Measurements from ENCODE around the gene FAM227B.
"Not testable (repeated sequence)": the region's sequence is repeated elsewhere in the genome, so short reads cannot be mapped to it uniquely, and the experiment has no call there.

FAM227B gene

DNA sequence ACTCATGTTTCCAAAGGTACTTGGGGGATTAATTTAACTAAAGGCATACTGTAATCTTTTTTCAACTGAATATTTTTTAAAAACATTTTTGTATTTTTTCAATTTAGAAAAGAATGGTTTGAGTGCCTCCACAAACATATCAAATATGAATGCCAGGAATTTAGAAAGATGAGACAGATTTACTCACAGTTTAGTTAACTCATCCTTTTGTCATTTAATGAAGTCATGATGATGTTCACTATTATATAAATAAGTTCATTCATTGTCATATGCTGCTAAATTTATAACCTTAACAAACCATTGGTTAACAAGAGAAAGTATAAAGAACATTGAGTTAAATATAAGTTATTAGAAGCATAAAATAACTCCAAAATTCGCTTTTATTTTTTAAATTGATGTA, 147.6 kb downstream of the FAM227B start:
- no peak for FAIRE-seq
- DNase-seq (ENCODE audit: insufficient read length) = no peak
- TF ChIP-seq POLR2AphosphoS5 (IDR thresholded peaks at IDR 0.05; ENCODE audit: low read depth, low read length) (no peak), TAF1 (IDR thresholded peaks at IDR 0.05; ENCODE audit: borderline replicate concordance, low read depth, low read length) (no peak), POLR2A (IDR thresholded peaks at IDR 0.05; ENCODE audit: low read depth, low read length) (no peak)

DNA sequence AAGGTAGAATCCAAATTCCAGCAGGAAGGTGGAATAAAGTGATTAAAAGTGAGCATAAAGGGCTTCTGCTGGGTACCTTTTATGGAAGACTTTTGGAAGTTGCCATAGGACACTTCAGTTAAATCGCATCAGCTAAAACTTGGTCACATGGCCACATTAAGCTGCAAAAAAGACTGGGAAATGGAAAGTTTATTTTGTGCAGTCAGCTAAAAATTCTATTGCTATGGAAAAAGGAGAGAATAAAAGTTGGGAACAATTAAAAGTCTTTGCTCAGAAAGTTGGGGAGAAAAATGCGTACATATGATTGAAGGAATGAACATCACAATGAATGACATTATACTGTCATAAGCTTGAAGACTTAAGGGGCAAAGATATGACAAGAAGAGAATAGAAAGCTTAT, 148.3 kb downstream of the FAM227B start:
- DNase-seq (ENCODE audit: insufficient read length) (no peak), FAIRE-seq (no peak)
- no peak for TF ChIP-seq TAF1 (IDR thresholded peaks at IDR 0.05; ENCODE audit: borderline replicate concordance, low read depth, low read length)
- TF ChIP-seq POLR2A (IDR thresholded peaks at IDR 0.05; ENCODE audit: low read depth, low read length) = no peak
- no peak for TF ChIP-seq POLR2AphosphoS5 (IDR thresholded peaks at IDR 0.05; ENCODE audit: low read depth, low read length)

DNA sequence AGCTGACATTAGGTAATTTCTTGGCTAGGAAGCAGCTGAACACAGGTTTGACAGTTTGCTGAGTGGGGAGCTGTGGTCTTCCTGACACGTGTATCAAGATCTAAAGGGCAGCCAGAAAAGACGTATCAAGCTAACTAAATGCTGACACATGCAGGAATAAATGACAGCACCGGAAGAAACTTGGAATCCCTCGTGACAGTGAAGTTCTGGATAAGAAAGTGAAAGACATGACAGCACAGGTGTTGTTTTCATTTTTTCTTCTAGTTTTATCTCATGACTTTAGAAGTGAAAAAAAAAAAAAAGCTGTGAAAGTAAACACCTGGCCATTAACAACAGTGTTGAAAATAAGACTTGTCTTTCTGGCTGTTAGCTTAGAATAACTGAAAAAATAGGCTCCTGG, 148.9 kb downstream of the FAM227B start:
- FAIRE-seq (no peak), DNase-seq (ENCODE audit: insufficient read length) (no peak)
- no peak for TF ChIP-seq TAF1 (IDR thresholded peaks at IDR 0.05; ENCODE audit: borderline replicate concordance, low read depth, low read length)
- no peak for TF ChIP-seq POLR2A (IDR thresholded peaks at IDR 0.05; ENCODE audit: low read depth, low read length)
- no peak for TF ChIP-seq POLR2AphosphoS5 (IDR thresholded peaks at IDR 0.05; ENCODE audit: low read depth, low read length)

DNA sequence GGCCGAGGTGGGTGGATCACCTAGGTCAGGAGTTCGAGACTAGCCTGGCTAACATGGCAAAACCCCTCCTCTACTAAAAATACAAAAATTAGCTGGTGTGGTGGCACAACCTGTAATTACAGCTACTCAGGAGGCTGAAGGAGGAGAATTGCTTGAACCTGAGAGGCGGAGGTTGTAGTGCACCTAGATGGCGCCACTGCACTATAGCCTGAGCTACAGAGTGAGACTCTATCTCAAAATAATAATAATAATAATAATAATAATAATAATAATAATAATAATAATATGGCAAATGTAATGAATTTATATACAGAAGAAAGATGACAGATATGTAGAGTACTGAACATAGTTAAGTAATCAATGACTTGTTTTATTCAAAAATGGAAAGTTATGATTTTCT, 149.4 kb downstream of the FAM227B start:
- FAIRE-seq; DNase-seq (ENCODE audit: insufficient read length): not testable (repeated sequence)

DNA sequence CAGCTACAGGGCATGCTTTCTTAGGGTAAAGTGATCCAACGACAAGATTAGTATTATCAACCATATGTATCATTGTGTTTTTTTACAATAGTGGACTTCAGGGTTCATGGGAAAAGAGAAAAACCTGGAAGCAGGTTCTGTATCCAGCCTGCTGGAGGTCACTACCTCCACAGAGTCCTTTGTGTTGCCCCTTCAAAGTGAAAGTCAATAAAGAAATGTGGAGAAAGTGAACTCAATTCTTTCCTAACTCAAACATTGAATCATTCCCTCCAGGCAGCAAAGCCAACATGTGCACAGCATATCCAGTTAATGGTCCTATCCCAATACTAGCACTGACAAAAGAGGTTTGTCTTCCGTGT, 152.2 kb downstream of the FAM227B start:
- no peak for TF ChIP-seq POLR2AphosphoS5 (IDR thresholded peaks at IDR 0.05; ENCODE audit: low read depth, low read length)
- TF ChIP-seq POLR2A (IDR thresholded peaks at IDR 0.05; ENCODE audit: low read depth, low read length) = no peak
- TF ChIP-seq TAF1 (IDR thresholded peaks at IDR 0.05; ENCODE audit: borderline replicate concordance, low read depth, low read length) = no peak
- FAIRE-seq = no peak
- DNase-seq (ENCODE audit: insufficient read length) = no peak

DNA sequence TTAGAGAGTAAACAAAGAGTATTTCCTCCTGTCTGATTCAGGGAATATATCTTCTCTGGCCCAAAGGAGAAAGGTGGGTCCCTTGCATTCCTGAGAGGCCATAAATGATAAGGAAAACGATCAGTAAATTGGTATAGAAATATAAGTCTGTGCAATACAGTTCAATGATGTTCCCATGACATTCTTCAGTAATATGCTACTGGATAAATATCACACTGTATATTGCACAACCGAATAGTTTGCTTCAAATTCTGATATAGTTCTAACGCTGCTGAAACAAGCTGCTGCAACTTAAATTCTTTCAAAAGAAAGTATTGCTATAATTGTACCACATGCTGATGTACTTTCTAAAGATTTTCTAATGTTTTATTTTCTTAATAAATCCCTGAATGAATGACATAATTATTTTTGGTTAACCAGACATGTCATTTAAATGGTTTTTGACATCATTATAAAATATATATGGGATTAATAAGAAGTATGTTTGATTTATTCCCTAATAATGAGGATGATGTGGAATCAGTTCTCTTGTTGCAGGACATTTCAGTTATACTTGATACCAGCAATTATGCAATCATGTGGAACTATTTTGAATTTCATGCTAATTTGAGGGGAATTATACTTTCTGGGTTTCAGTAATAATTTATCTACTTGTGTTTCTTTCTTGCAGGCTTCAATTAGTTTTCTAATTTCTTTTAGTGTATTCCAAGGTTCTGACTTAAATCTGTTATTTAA, 152.7 kb downstream of the FAM227B start:
- DNase-seq (ENCODE audit: insufficient read length) (no peak), FAIRE-seq (no peak)

DNA sequence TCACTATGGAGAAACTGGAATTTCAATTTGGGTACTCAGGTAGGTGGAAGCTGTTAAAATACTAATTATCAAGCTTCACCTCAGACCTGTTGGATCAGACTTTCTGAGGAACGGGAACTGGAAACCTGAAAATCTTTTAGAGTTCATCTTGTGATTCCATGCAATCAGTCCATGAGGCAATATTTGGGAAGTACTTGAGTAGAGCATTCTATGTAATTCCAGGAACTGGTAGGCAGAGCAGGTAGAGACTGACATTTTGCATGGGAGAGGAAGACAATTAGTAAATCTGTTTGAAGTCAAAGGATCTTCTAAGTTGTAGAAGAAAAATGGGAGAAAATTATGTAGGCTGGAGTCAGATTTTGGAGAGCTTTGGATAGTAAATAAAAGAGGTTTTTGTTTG, 154.5 kb downstream of the FAM227B start:
- TF ChIP-seq POLR2AphosphoS5 (IDR thresholded peaks at IDR 0.05; ENCODE audit: low read depth, low read length) (no peak), POLR2A (IDR thresholded peaks at IDR 0.05; ENCODE audit: low read depth, low read length) (no peak), TAF1 (IDR thresholded peaks at IDR 0.05; ENCODE audit: borderline replicate concordance, low read depth, low read length) (no peak)
- DNase-seq (ENCODE audit: insufficient read length) (no peak), FAIRE-seq (no peak)

More for the DNA sequence above, 152.7 kb downstream of the FAM227B start:
- TF ChIP-seq TAF1 (IDR thresholded peaks at IDR 0.05; ENCODE audit: borderline replicate concordance, low read depth, low read length) (no peak), POLR2AphosphoS5 (IDR thresholded peaks at IDR 0.05; ENCODE audit: low read depth, low read length) (no peak), POLR2A (IDR thresholded peaks at IDR 0.05; ENCODE audit: low read depth, low read length) (no peak)

DNA sequence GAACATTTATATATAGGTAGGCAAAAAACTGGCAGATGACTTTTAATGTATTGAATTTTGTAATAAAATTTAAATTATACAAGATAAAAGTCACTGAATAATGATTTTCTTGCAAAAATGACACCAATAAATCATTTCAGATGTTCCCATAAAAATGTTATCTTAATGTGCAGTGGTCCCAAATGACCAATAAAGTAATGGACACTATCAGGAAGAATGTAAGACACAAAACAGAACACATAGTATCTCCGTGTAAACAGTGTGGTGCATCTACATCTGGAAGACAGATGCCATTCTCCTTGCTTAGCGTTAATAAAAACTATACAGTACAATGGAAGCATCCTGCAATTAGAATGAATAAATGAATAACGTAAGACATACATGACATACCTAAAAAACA, 156.1 kb downstream of the FAM227B start:
- TF ChIP-seq POLR2A (IDR thresholded peaks at IDR 0.05; ENCODE audit: low read depth, low read length) (no peak), TAF1 (IDR thresholded peaks at IDR 0.05; ENCODE audit: borderline replicate concordance, low read depth, low read length) (no peak), POLR2AphosphoS5 (IDR thresholded peaks at IDR 0.05; ENCODE audit: low read depth, low read length) (no peak)
- FAIRE-seq (no peak), DNase-seq (ENCODE audit: insufficient read length) (no peak)

DNA sequence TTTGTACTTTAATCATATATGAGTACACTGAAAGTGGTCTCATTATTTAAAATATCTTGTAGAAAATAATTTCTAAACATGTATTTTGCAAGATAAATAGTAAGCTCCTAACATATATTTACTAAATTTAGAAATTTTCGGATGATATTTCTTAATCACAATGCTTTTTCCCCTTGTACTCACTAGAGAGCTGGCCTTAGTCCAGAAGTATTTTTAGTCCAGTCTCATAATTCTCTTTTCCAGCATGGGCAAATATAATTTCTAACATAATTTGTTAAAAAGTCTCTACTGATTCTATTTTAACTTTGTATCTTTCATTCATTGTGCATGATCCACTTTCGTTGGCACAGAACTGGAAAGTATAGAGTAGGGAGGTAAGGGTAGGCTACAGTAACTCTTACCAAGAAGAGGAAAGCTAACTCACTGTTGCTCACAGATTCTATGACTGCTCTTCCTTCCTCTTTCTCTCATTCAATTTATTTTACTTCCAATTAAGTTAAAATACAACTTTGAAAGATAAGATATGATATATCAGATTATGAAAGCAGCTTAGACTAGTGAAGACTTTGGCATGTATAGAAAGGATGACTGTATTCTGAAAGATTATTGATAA, 158.3 kb downstream of the FAM227B start:
- FAIRE-seq (no peak), DNase-seq (ENCODE audit: insufficient read length) (no peak)
- TF ChIP-seq TAF1 (IDR thresholded peaks at IDR 0.05; ENCODE audit: borderline replicate concordance, low read depth, low read length) (no peak), POLR2A (IDR thresholded peaks at IDR 0.05; ENCODE audit: low read depth, low read length) (no peak), POLR2AphosphoS5 (IDR thresholded peaks at IDR 0.05; ENCODE audit: low read depth, low read length) (no peak)

DNA sequence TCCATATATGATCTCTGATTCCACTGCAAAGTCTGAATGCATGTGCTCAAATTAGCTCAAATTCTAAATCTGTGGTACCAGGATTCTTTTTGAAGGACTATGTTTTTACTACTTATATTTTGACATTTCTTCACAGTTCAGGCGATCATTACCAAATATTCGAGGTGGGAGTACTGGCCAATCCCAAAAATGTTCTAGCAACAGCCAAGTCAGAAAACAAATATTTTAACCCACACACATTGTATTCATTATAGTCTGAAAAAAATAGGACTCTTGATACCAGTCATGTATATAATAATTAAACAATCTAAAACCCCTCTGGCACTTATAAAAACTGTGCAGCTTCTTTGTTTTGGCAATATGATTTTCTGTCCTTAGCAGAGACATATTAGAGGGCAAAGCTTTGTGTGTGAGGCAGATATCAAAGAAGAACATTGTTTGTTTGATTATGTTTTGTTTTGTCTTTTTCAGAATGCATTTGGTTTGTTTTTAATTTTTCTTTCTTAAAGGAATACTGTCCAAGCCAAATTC, 160.1 kb downstream of the FAM227B start:
- FAIRE-seq = no peak
- no peak for DNase-seq (ENCODE audit: insufficient read length)
- TF ChIP-seq POLR2A (IDR thresholded peaks at IDR 0.05; ENCODE audit: low read depth, low read length) = no peak
- TF ChIP-seq POLR2AphosphoS5 (IDR thresholded peaks at IDR 0.05; ENCODE audit: low read depth, low read length) = no peak
- no peak for TF ChIP-seq TAF1 (IDR thresholded peaks at IDR 0.05; ENCODE audit: borderline replicate concordance, low read depth, low read length)

DNA sequence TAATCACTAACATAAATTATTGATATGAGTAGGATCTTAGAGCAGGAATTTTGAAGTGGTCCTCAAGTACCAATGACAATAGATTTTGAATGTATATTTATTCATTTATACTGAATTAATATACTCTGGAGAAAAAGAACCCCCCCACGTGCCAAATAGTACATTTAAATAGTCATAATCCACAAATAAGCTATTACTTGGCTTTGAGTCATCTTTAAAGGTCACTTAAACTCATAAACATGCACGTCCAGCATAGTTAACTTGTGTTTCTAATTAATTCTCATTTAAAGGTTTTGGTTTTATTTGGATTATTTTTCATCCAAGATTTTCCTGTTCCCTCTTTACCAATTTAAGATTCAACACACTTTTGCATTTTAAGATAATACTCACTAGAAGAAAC, 162.5 kb downstream of the FAM227B start:
- FAIRE-seq (no peak), DNase-seq (ENCODE audit: insufficient read length) (no peak)
- TF ChIP-seq POLR2A (IDR thresholded peaks at IDR 0.05; ENCODE audit: low read depth, low read length) (no peak), TAF1 (IDR thresholded peaks at IDR 0.05; ENCODE audit: borderline replicate concordance, low read depth, low read length) (no peak), POLR2AphosphoS5 (IDR thresholded peaks at IDR 0.05; ENCODE audit: low read depth, low read length) (no peak)

DNA sequence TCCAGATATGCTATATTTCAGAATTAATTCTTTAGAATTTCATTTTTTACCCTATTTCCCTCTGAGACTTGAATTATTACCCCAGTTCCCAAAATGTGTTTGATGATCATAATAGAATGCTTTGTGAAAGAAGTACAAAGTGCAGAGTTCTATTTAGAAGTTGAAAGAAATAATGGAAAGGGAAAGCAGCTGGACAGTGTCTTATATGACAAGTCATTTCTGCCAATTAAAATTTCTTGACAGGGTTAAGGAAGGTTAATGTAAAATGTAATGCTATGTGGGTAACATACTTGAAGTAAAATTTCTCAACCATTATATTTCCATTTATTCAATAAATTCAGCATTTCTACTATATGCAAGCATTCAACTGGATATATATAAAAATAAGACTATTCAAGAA, 164.5 kb downstream of the FAM227B start:
- FAIRE-seq (no peak), DNase-seq (ENCODE audit: insufficient read length) (no peak)
- no peak for TF ChIP-seq POLR2AphosphoS5 (IDR thresholded peaks at IDR 0.05; ENCODE audit: low read depth, low read length)
